WI38 (cell line): ENCODE data around the gene TDRD9.

ENCODE experiments used
- H3K4me3 ChIP-seq: 2 replicates; pipeline ENCODE4 v1.5.1; 2011; ENCODE audit warnings: low read depth, mild to moderate bottlenecking, control low read depth, low read length
- CTCF ChIP-seq: IDR thresholded peaks from 2 replicates; pipeline ENCODE4 v1.5.1; 2012; ENCODE audit warnings: low read depth, mild to moderate bottlenecking, control low read depth, low read length

The TDRD9 gene

GRCh38 chr14:104005489-104005888 is 77.2 kb downstream of the TDRD9 start:
- TF ChIP-seq CTCF, result no peak

GRCh38 chr14:104007121-104007520 is 78.9 kb downstream of the TDRD9 start:
- H3K4me3 ChIP-seq, result no peak overlapping the region
- TF ChIP-seq CTCF, result no peak

More at GRCh38 chr14:104005489-104005888, 77.2 kb downstream of the TDRD9 start:
- no peak overlapping the region for H3K4me3 ChIP-seq

GRCh38 chr14:104009297-104009696 is 81.0 kb downstream of the TDRD9 start:
- no peak overlapping the region for H3K4me3 ChIP-seq
- TF ChIP-seq CTCF, result no peak

GRCh38 chr14:104011824-104012517 is 83.7 kb downstream of the TDRD9 start:
- no peak overlapping the region for H3K4me3 ChIP-seq
- TF ChIP-seq CTCF, result no peak

- no peak for TF ChIP-seq CTCF
- no peak overlapping the region for H3K4me3 ChIP-seq
These were observed 86.5 kb downstream of the TDRD9 start for GRCh38 chr14:104014764-104015163.

GRCh38 chr14:104016873-104017650 is 88.8 kb downstream of the TDRD9 start:
- H3K4me3 ChIP-seq, result no peak overlapping the region
- no peak for TF ChIP-seq CTCF

- TF ChIP-seq CTCF, result no peak
- no peak overlapping the region for H3K4me3 ChIP-seq
These were observed 90.8 kb downstream of the TDRD9 start for GRCh38 chr14:104019029-104019428.
